HG03045 (cell line): ENCODE measurements around the gene VPS35L.

Experiments
- ATAC-seq: cut with Tn5 transposase; IDR thresholded peaks from one replicate; pipeline ENCODE4 v1.9.1; 2021; ENCODE audit warnings: mild to moderate bottlenecking, moderate library complexity; ENCODE audit not compliant: unreplicated experiment

VPS35L gene

GRCh38 chr16:19737306-19738038 is 182.0 kb downstream of the VPS35L start:
- no peak for ATAC-seq

GRCh38 chr16:19741354-19741753 is 185.9 kb downstream of the VPS35L start:
- ATAC-seq: no peak

- no peak for ATAC-seq
These were observed 188.3 kb downstream of the VPS35L start for GRCh38 chr16:19743816-19744159.

- ATAC-seq: no peak
These were observed 189.2 kb downstream of the VPS35L start for GRCh38 chr16:19744670-19745069.

- ATAC-seq: no peak
These were observed 189.9 kb downstream of the VPS35L start for GRCh38 chr16:19745286-19746010.

- ATAC-seq: no peak
These were observed 191.1 kb downstream of the VPS35L start for GRCh38 chr16:19746561-19746960.

GRCh38 chr16:19748389-19749168 is 193.1 kb downstream of the VPS35L start:
- ATAC-seq: no peak

- no peak for ATAC-seq
These were observed 194.1 kb downstream of the VPS35L start for GRCh38 chr16:19749571-19750080.
